Smooth muscle cell (in vitro differentiated cells): ENCODE results near the gene CXCL14. TPM values are rescaled to one million over a fixed set of nuclear protein-coding genes. Genes with fewer than 3 reads are reported as not detected.

Source experiments
- DNase-seq: peaks from one replicate; lab custom pipeline; 2025; ENCODE audit not compliant: unreplicated experiment; lab: John Stamatoyannopoulos, UW
- H2AFZ ChIP-seq: fragments of 200-600 bp; sonication (generic); 2 replicates; pipeline ENCODE4 v1.6.0; 2016; ENCODE audit warnings: antibody characterized with exemption, low read depth, mild to moderate bottlenecking
- H3F3A ChIP-seq: fragments of 200-600 bp; sonication (generic); 2 replicates; pipeline ENCODE4 v1.6.0; 2017; ENCODE audit warnings: antibody characterized with exemption, low read depth
- H3K27ac ChIP-seq: fragments of 200-600 bp; sonication (generic); 2 replicates; pipeline ENCODE4 v1.5.1; 2016; ENCODE audit warnings: low read depth, mild to moderate bottlenecking
- H3K27me3 ChIP-seq: fragments of 200-600 bp; sonication (generic); 2 replicates; pipeline ENCODE4 v1.6.1; 2016; ENCODE audit warnings: low read depth, mild to moderate bottlenecking
- H3K36me3 ChIP-seq: fragments of 200-600 bp; sonication (generic); 2 replicates; pipeline ENCODE4 v1.5.1; 2016; ENCODE audit warnings: low read depth
- H3K4me1 ChIP-seq: fragments of 200-600 bp; sonication (generic); 2 replicates; pipeline ENCODE4 v1.5.1; 2016; ENCODE audit warnings: low read depth
- H3K4me2 ChIP-seq: fragments of 200-600 bp; sonication (generic); 2 replicates; pipeline ENCODE4 v1.6.0; 2016; ENCODE audit warnings: mild to moderate bottlenecking
- H3K4me3 ChIP-seq: fragments of 200-600 bp; sonication (generic); 2 replicates; pipeline ENCODE4 v1.5.1; 2016; ENCODE audit warnings: mild to moderate bottlenecking
- H3K79me2 ChIP-seq: fragments of 200-600 bp; sonication (generic); 2 replicates; pipeline ENCODE4 v1.6.0; 2016; ENCODE audit warnings: low read depth, mild to moderate bottlenecking
- H3K9ac ChIP-seq: fragments of 200-600 bp; sonication (generic); 2 replicates; pipeline ENCODE4 v1.6.0; 2016; ENCODE audit warnings: low read depth
- H3K9me3 ChIP-seq: fragments of 200-600 bp; sonication (generic); replicated peaks from 2 replicates; pipeline ENCODE4 v1.5.1; 2016; ENCODE audit warnings: low read depth
- H4K20me1 ChIP-seq: fragments of 200-600 bp; sonication (generic); 2 replicates; pipeline ENCODE4 v1.6.0; 2016; ENCODE audit warnings: low read depth
- CTCF ChIP-seq: fragments of 200-600 bp; sonication (generic); IDR thresholded peaks from 2 replicates; pipeline ENCODE4 v1.5.1; 2017; ENCODE audit warnings: borderline replicate concordance, mild to moderate bottlenecking, antibody characterized with exemption; ENCODE audit not compliant: insufficient read depth, poor library complexity, severe bottlenecking
- WGBS: methylation state at CpG from one replicate; pipeline ENCODE4 v1.1.7; 2016; ENCODE audit warnings: low lambda C conversion rate; 5-methylcytosine and 5-hydroxymethylcytosine counted together
- polyA plus RNA-seq: library from polyadenylated mRNA; unstranded; fragments of >200 nt; fragmentation: Nextera tagmentation; extraction: Ambion mirVana; gene quantifications from 2 replicates; pipeline ENCODE4 v1.2.1, GENCODE V29; 2016
- total RNA-seq: library from RNA; depleted of rRNA; stranded (reverse); fragments of >200 nt; gene quantifications from 2 replicates; pipeline ENCODE4 v1.2.3, GENCODE V29; 2014

Gene CXCL14
- total and polyA plus RNA-seq, 2 experiments from 2014 or later = 589 to 1,209 TPM

DNA sequence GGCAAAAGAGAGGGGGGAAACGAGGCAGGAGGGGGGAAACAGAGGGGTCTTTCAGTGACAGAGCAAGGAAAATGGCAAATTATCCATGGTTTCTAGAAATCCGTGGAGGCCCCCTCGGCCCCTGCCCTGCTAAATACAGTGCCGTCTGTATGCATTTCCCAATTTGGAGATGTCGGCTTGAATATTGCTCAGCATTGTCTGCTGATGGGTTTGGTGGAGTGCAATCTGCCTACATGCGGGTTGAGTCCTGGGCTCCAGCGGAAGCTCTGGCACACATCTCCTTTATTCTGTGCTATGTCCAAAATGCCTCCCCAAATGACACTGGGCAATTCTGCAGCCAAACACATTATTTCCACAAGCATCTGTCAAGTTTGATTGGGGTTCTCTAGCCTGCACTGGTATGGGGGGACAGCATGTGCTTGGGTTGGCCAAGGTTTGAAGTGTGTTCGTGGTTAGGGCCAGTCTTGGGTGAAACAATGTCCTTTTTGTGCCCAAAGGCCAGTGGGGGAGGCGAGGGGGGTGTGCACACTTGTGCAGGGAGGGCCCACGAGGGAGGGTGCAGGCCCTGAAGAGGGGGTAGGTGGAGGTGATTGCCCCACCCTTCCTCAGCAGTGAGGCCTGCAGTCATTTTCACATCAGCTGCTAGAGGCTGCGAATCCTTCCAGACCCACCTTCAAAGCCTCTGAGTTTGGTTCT lies 36.8 kb downstream of the CXCL14 start:
- Histone ChIP-seq H3K4me3 (no peak overlapping the region), H3K27me3 (peaks cover 95% of the 10 kb centered on the region), H3K27ac (no peak overlapping the region), H3K36me3 (no peaks in the 10 kb centered on the region), H3K9ac (no peak overlapping the region), H4K20me1 (no peaks in the 10 kb centered on the region), H3K9me3 (no peaks in the 10 kb centered on the region), H2AFZ (no peak overlapping the region), H3K4me2 (no peak overlapping the region), H3K79me2 (no peaks in the 10 kb centered on the region), H3K4me1 (peaks cover 31% of the 10 kb centered on the region), H3F3A (peaks cover 7% of the 10 kb centered on the region)
- WGBS = 53% methylated on average over 10 of the region's 11 CpGs
- no peak for TF ChIP-seq CTCF
- no peak for DNase-seq

GRCh38 chr5:135539430-135540005 lies 39.3 kb downstream of the CXCL14 start:
- H3K27me3 ChIP-seq = peaks cover 100% of the 10 kb centered on the region
- WGBS = 70% methylated on average over 4 of the region's 4 CpGs

DNA sequence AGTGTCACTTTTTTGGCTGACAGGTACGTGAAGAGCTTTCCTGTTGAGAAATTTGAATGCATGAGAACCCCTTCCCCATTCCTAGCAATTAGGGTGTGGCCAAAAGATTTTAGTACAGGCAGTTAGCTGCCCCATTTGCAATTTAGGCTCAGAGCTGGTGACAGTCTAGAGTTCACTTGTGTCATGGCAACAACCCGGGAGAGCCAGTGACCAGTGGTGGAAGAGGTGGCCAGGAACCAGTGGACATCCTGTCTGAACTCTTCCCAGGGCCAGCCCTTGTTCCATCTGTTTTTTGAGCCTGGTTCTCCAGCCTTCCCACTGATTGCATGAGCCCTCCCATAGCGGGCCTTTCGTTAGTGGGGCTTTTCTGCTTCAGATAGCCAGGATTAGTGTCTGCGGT lies 40.5 kb downstream of the CXCL14 start:
- Histone ChIP-seq H3K79me2 (no peaks in the 10 kb centered on the region), H3K9me3 (no peaks in the 10 kb centered on the region), H3K4me3 (no peak overlapping the region), H4K20me1 (no peaks in the 10 kb centered on the region), H3K4me2 (no peak overlapping the region), H3K27me3 (peaks cover 100% of the 10 kb centered on the region), H3K27ac (no peak overlapping the region), H3K36me3 (no peaks in the 10 kb centered on the region), H3K9ac (no peak overlapping the region), H3K4me1 (peaks cover 29% of the 10 kb centered on the region), H3F3A (no peaks in the 10 kb centered on the region), H2AFZ (no peak overlapping the region)
- whole genome bisulfite sequencing = 80% methylated on average over 5 of the region's 5 CpGs
- no peak for TF ChIP-seq CTCF
- DNase-seq = no peak

More at GRCh38 chr5:135539430-135540005, 39.3 kb downstream of the CXCL14 start:
- no peak overlapping the region for H3K4me3 ChIP-seq
- H3K27ac ChIP-seq = no peak overlapping the region
- DNase-seq = no peak
- peaks cover 31% of the 10 kb centered on the region for H3K4me1 ChIP-seq
- no peak overlapping the region for H3K4me2 ChIP-seq
- no peak for TF ChIP-seq CTCF
- H3K79me2 ChIP-seq = no peaks in the 10 kb centered on the region
- no peak overlapping the region for H2AFZ ChIP-seq
- no peaks in the 10 kb centered on the region for H3K9me3 ChIP-seq
- H3F3A ChIP-seq = peaks cover 7% of the 10 kb centered on the region
- H3K36me3 ChIP-seq = no peaks in the 10 kb centered on the region
- H3K9ac ChIP-seq = no peak overlapping the region
- no peaks in the 10 kb centered on the region for H4K20me1 ChIP-seq
